ENCODE results near the gene BAK1. TPM values are rescaled to one million over a fixed set of nuclear protein-coding genes. Genes with fewer than 3 reads are reported as not detected.

BAK1 gene
- total and polyA plus RNA-seq, 2 of the 13 experiments (the other 11 are each of a cell fraction or from before 2014, with no cell fraction given): 15.0 to 23.8 TPM

DNA sequence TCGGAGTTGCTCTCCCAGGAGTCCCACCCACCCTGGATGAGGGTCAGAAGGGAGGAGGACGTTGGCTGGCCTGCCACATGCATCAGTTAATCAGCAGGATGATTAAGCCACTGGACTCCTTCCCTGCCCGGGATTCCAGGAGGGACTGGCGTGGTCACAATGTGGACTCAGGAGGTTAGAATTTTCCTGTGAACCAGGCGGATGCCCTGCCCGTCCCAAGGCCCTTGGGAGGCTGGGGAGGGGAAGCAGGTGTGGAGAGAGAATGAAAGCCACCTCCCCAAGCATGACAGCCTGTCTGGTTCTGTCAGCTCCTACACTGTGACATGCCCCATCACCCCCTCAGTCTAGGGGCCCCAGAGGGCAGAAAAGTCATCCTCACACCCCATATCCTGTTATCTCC lies 29.5 kb upstream of the BAK1 start:
- Histone ChIP-seq H3K9me3 (ENCODE audit: low read length) (no peaks in the 10 kb centered on the region), H3K79me2 (ENCODE audit: insufficient read depth, low read length) (no peaks in the 10 kb centered on the region), H3K4me2 (ENCODE audit: low read depth, low read length) (peak overlapping the region; percentile 77), H3K36me3 (replicated peaks in 1 of 2; ENCODE audit: control insufficient read depth in 1 of 2, insufficient read depth in 2 of 2, low read length in 2 of 2) (no peaks in the 10 kb centered on the region), H2AFZ (ENCODE audit: low read length) (no peak overlapping the region), H3K4me3 (replicated peaks in 1 of 3; ENCODE audit: insufficient read depth in 1 of 3, low read depth in 2 of 3, low read length in 3 of 3) (peak overlapping the region in 1 of 3 experiments; percentile 59; a peak in 1 of 6 replicates), H3K4me1 (ENCODE audit: insufficient read depth, low read length) (peaks cover 85% of the 10 kb centered on the region), H3K27me3 (ENCODE audit: control insufficient read depth in 1 of 2, insufficient read depth in 2 of 2, low read length in 2 of 2) (no peaks in the 10 kb centered on the region; a peak in 1 of 5 replicates), H4K20me1 (ENCODE audit: insufficient read depth, low read length) (no peaks in the 10 kb centered on the region), H3K27ac (ENCODE audit: extremely low read length, insufficient read depth, low read length) (no peak overlapping the region), H3K9ac (ENCODE audit: insufficient read depth, low read depth, low read length) (peak overlapping the region; percentile 35; the same call in 1 of the 2 replicates)
- 7% methylated on average over 6 of the region's 6 CpGs for WGBS (ENCODE audit: low lambda C conversion rate)
- in situ Hi-C loops (cut with HindIII; ENCODE audit: extremely low pct_ligation_motif_present, low pct_unique_long_range_greater_than_20kb): no loop called here
- TF ChIP-seq PHF5A (CRISPR knock-in tag; IDR thresholded peaks at IDR 0.05; ENCODE audit: low read depth, unreplicated experiment) (no peak), SAP130 (CRISPR knock-in tag; IDR thresholded peaks at IDR 0.05; ENCODE audit: low read depth) (peak; percentile 28; the same call in 1 of the 2 replicates)
- ChIA-PET CTCF (ENCODE audit: low intra/inter-chr PET ratio, low total read pairs) (no interaction called here), POLR2A (interaction anchor here (2.2 to 5.3 kb wide), 4 partner anchors 10 to 102 kb away, joined by 4 to 37 read pairs (median 11); partner anchors contain the start of gene UQCC2)
- DNase-seq (ENCODE audit: low spot score) (no peak), FAIRE-seq (no peak), ATAC-seq (no peak)
- no TSS peak for BruUV-seq (replicated peaks)
- intact Hi-C loops (cut with micrococcal nuclease; ENCODE audit: unreplicated experiment): no loop called here

DNA sequence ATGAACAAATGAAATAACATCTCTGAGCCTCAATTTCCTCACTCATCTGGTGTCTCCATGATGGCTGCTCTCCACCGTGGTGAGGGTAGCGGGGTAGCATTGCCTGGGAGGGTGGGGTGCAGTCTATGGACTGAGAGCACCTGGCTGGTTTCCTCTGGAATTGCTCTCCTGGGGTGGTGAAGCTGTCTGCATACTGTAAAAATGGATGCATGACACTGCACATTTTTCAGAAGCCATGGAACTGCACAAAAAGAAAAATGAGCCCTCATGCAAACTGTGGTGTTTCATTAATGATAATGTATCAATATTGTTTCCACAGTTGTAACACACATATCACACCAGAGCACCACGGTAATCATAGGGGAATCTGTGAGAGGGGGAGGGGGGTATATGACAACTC lies 28.9 kb upstream of the BAK1 start:
- Histone ChIP-seq H3K27ac (ENCODE audit: extremely low read length, insufficient read depth, low read length) (no peak overlapping the region), H3K79me2 (ENCODE audit: insufficient read depth, low read length) (no peaks in the 10 kb centered on the region), H3K4me3 (replicated peaks in 1 of 3; ENCODE audit: insufficient read depth in 1 of 3, low read depth in 2 of 3, low read length in 3 of 3) (no peak overlapping the region), H2AFZ (ENCODE audit: low read length) (no peak overlapping the region), H3K4me2 (ENCODE audit: low read depth, low read length) (no peak overlapping the region), H3K36me3 (replicated peaks in 1 of 2; ENCODE audit: control insufficient read depth in 1 of 2, insufficient read depth in 2 of 2, low read length in 2 of 2) (no peaks in the 10 kb centered on the region), H3K4me1 (ENCODE audit: insufficient read depth, low read length) (peaks cover 81% of the 10 kb centered on the region), H3K9ac (ENCODE audit: insufficient read depth, low read depth, low read length) (no peak overlapping the region), H4K20me1 (ENCODE audit: insufficient read depth, low read length) (no peaks in the 10 kb centered on the region), H3K27me3 (ENCODE audit: control insufficient read depth in 1 of 2, insufficient read depth in 2 of 2, low read length in 2 of 2) (no peaks in the 10 kb centered on the region; a peak in 1 of 5 replicates), H3K9me3 (ENCODE audit: low read length) (no peaks in the 10 kb centered on the region)
- POLR2A ChIA-PET: interaction anchor here (2.2 to 3.1 kb wide), 2 partner anchors 13 to 19 kb away, joined by 4 to 25 read pairs; no protein-coding TSS in a partner anchor
- no TSS peak for BruUV-seq (replicated peaks)
- in situ Hi-C loops (cut with HindIII; ENCODE audit: extremely low pct_ligation_motif_present, low pct_unique_long_range_greater_than_20kb): no loop called here
- TF ChIP-seq MAFK (conservative IDR thresholded peaks at IDR 0.05 in 1 of 2, IDR thresholded peaks at IDR 0.05 in 1 of 2; ENCODE audit: low read length in 2 of 2) (0 out of 4 replicates have a peak, but pooled peaks of 1 of the 2 experiments have one; percentile 4), ZNF674 (CRISPR knock-in tag; IDR thresholded peaks at IDR 0.05; ENCODE audit: low read depth) (no peak), NFE2L2 (IDR thresholded peaks at IDR 0.05; ENCODE audit: low read length) (peak; percentile 85), NFE2 (CRISPR knock-in tag; IDR thresholded peaks at IDR 0.05) (peak; percentile 69; the same call in 1 of the 2 replicates), KDM5A (IDR thresholded peaks at IDR 0.05; ENCODE audit: borderline replicate concordance, low read length) (no peak), MAFG (CRISPR knock-in tag; IDR thresholded peaks at IDR 0.05) (0 out of 2 replicates have a peak, but pooled peaks have one; percentile 13)
- TF ChIP-seq, protein P1, sequence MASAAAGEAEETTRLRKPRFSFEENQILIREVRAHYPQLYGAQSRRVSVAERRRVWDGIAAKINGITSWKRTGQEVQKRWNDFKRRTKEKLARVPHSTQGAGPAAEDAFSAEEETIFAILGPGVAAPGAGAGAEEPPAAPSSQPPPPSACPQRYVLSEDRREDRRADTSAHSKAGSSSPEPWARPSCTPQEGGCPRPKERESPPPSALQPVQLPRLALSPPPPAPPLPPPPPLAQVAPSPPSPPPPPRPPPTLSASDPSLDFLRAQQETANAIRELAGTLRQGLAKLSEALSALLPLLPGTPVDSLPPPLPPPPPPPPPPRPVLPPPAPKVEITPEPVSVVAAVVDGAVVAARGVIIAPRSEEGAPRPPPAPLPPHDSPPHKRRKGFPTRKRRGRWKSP (CRISPR knock-in tag; IDR thresholded peaks at IDR 0.05): no peak
- CTCF ChIA-PET (ENCODE audit: low intra/inter-chr PET ratio, low total read pairs): interaction anchor here (2.0 kb wide), 1 partner anchor 19 kb away, joined by 24 read pairs; no protein-coding TSS in a partner anchor
- no peak for ATAC-seq
- FAIRE-seq: no peak
- DNase-seq (ENCODE audit: low spot score): no peak
- intact Hi-C loops (cut with micrococcal nuclease; ENCODE audit: unreplicated experiment): no loop called here
- 36% methylated on average over 3 of the region's 3 CpGs for WGBS (ENCODE audit: low lambda C conversion rate)

Data from HepG2 (cell line).